Peyer's patch (tissue), 4 donors: ENCODE results near the gene NR5A1.

ENCODE experiments used
- CTCF ChIP-seq, 6 experiments: fragments of 450-650 bp in 4 of 6; fragments of 200-600 bp in 2 of 6; sonication (generic) in 1 of 6; IDR thresholded peaks; one replicate each; pipeline ENCODE4 v1.5.1; 2017 to 2019; ENCODE audit warnings: antibody characterized with exemption in 6 of 6, mild to moderate bottlenecking in 3 of 6, moderate library complexity in 1 of 6
- POLR2A ChIP-seq, 2 donors: fragments of 450-650 bp; IDR thresholded peaks; one replicate each; pipeline ENCODE4 v1.5.1; 2017; ENCODE audit warnings: antibody characterized with exemption in 2 of 2, mild to moderate bottlenecking in 2 of 2, moderate library complexity in 2 of 2

- no peak for TF ChIP-seq CTCF (IDR thresholded peaks at IDR 0.05)
- no peak for TF ChIP-seq POLR2A (IDR thresholded peaks at IDR 0.05)
These were observed 63.6 kb downstream of the NR5A1 start for GRCh38 chr9:124443625-124444024.
